DOHH2 (cell line): ENCODE measurements around the gene LRRC8D.

Experiments
- CTCF ChIP-seq: fragments of 200-600 bp; sonication (generic); IDR thresholded peaks from one replicate; pipeline ENCODE4 v1.5.1; 2014; ENCODE audit warnings: antibody characterized with exemption, mild to moderate bottlenecking, low read depth, low read length; ENCODE audit not compliant: poor library complexity, severe bottlenecking
- EZH2phosphoT487 ChIP-seq: fragments of 200-600 bp; sonication (generic); IDR thresholded peaks from 2 replicates; pipeline ENCODE4 v1.6.1; 2017; ENCODE audit warnings: borderline replicate concordance, mild to moderate bottlenecking, antibody characterized with exemption, low read length, moderate library complexity, mixed read lengths

GRCh38 chr1:89939059-89939570 lies 118.3 kb downstream of the LRRC8D start:
- TF ChIP-seq CTCF (no peak), EZH2phosphoT487 (no peak)
